ENCODE data around the gene TMEM176B.

GRCh38 chr7:150848111-150848510 is 47.9 kb upstream of the TMEM176B start:
- TF ChIP-seq EZH2 (IDR thresholded peaks at IDR 0.05) (no peak), POLR2AphosphoS5 (IDR thresholded peaks at IDR 0.05; ENCODE audit: borderline replicate concordance, low read depth, low read length) (no peak), FOXP2 (optimal IDR thresholded peaks at IDR 0.05; ENCODE audit: control extremely low read depth, extremely low read length, insufficient read depth) (no peak)
